OCI-LY1 (cell line): ENCODE results near the gene RAD51B.

ENCODE experiments used
- EZH2 ChIP-seq: fragments of 200-600 bp; sonication (generic), shearing (Covaris generic); IDR thresholded peaks from 2 replicates; pipeline ENCODE4 v1.8.0; 2017; ENCODE audit warnings: borderline replicate concordance, mixed run types, mild to moderate bottlenecking, antibody characterized with exemption, low read length, moderate library complexity, mixed read lengths
- TF ChIP-seq, protein P1 (sequence below): fragments of 200-600 bp; sonication (generic), shearing (Covaris generic); IDR thresholded peaks from 2 replicates; pipeline ENCODE4 v1.5.1; 2017; ENCODE audit warnings: mild to moderate bottlenecking, antibody characterized with exemption, low read length, moderate library complexity, mixed read lengths

DNA sequence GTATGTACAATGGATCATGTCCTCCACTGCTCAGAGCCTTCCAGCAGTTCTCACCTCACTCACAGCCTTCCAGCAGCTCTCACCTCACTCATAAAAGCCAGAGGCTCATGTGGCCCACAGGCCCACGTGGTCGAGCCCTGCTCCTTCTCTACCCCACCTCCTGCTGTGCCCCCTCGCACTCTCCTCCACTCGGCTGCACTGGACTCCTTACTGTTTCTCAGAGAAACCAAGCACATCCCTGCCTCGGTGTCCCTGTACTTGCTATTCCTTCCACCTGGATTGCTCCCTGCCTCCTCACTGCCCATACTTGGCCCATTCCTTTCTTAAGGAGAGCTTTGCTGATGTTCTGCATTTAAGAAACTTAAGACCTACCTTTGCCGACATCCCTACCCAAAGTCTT, 753.5 kb downstream of the RAD51B start:
- TF ChIP-seq, protein P1, sequence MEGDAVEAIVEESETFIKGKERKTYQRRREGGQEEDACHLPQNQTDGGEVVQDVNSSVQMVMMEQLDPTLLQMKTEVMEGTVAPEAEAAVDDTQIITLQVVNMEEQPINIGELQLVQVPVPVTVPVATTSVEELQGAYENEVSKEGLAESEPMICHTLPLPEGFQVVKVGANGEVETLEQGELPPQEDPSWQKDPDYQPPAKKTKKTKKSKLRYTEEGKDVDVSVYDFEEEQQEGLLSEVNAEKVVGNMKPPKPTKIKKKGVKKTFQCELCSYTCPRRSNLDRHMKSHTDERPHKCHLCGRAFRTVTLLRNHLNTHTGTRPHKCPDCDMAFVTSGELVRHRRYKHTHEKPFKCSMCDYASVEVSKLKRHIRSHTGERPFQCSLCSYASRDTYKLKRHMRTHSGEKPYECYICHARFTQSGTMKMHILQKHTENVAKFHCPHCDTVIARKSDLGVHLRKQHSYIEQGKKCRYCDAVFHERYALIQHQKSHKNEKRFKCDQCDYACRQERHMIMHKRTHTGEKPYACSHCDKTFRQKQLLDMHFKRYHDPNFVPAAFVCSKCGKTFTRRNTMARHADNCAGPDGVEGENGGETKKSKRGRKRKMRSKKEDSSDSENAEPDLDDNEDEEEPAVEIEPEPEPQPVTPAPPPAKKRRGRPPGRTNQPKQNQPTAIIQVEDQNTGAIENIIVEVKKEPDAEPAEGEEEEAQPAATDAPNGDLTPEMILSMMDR = no peak
- TF ChIP-seq EZH2 = no peak
